ENCODE results near the gene KCNK5. TPM values are rescaled to one million over a fixed set of nuclear protein-coding genes. Genes with fewer than 3 reads are reported as not detected.

KCNK5 gene
- total RNA-seq, 4 donors from 2014 or later: 6.2 to 9.2 (median 7.4) TPM

- no peak for DNase-seq (ENCODE audit: extremely low spot score)
- H3K27ac ChIP-seq (replicated peaks in 1 of 4): no peak overlapping the region
- H3K4me1 ChIP-seq: peaks cover 0 to 3% (median 0%) of the 10 kb centered on the region in 4 donors
- H3K9me3 ChIP-seq: no peaks in the 10 kb centered on the region
- intact Hi-C loops (cut with DNase I): no loop called here
- H3K36me3 ChIP-seq: no peaks in the 10 kb centered on the region
- WGBS: 80% methylated on average over 5 of the region's 7 CpGs
- H3K4me3 ChIP-seq: no peak overlapping the region
- TF ChIP-seq POLR2AphosphoS5 (IDR thresholded peaks at IDR 0.05) (no peak), EP300 (IDR thresholded peaks at IDR 0.05) (no peak), CTCF (IDR thresholded peaks at IDR 0.05) (no peak), POLR2A (IDR thresholded peaks at IDR 0.05; ENCODE audit: low read depth) (no peak)
- peaks cover 0 to 7% (median 0%) of the 10 kb centered on the region in 4 donors for H3K27me3 ChIP-seq
Measured at GRCh38 chr6:39199231-39199940, 29.9 kb downstream of the KCNK5 start.

GRCh38 chr6:39198528-39198927 lies 30.7 kb downstream of the KCNK5 start:
- Histone ChIP-seq H3K27me3 (peaks cover 0 to 7% (median 0%) of the 10 kb centered on the region in 4 donors), H3K4me3 (no peak overlapping the region), H3K36me3 (no peaks in the 10 kb centered on the region), H3K4me1 (peaks cover 0 to 5% (median 0%) of the 10 kb centered on the region in 4 donors), H3K27ac (replicated peaks in 1 of 4) (no peak overlapping the region), H3K9me3 (no peaks in the 10 kb centered on the region)
- TF ChIP-seq POLR2AphosphoS5 (IDR thresholded peaks at IDR 0.05) (no peak), EP300 (IDR thresholded peaks at IDR 0.05) (no peak), POLR2A (IDR thresholded peaks at IDR 0.05; ENCODE audit: low read depth) (no peak), CTCF (IDR thresholded peaks at IDR 0.05) (no peak)
- DNase-seq (ENCODE audit: extremely low spot score): no peak
- intact Hi-C loops (cut with DNase I): no loop called here

GRCh38 chr6:39197922-39198500 lies 31.3 kb downstream of the KCNK5 start:
- Histone ChIP-seq H3K4me3 (no peak overlapping the region), H3K4me1 (peaks cover 0 to 5% (median 0%) of the 10 kb centered on the region in 4 donors), H3K27ac (replicated peaks in 1 of 4) (no peak overlapping the region), H3K27me3 (peaks cover 0 to 7% (median 0%) of the 10 kb centered on the region in 4 donors), H3K9me3 (no peaks in the 10 kb centered on the region), H3K36me3 (no peaks in the 10 kb centered on the region)
- TF ChIP-seq EP300 (IDR thresholded peaks at IDR 0.05) (no peak), POLR2AphosphoS5 (IDR thresholded peaks at IDR 0.05) (no peak), POLR2A (IDR thresholded peaks at IDR 0.05; ENCODE audit: low read depth) (no peak), CTCF (IDR thresholded peaks at IDR 0.05) (no peak)
- intact Hi-C loops (cut with DNase I): no loop called here
- no peak for DNase-seq (ENCODE audit: extremely low spot score)

- Histone ChIP-seq H3K27ac (replicated peaks in 1 of 4) (no peak overlapping the region), H3K9me3 (no peaks in the 10 kb centered on the region), H3K4me3 (no peak overlapping the region), H3K4me1 (peaks cover 0 to 5% (median 0%) of the 10 kb centered on the region in 4 donors), H3K36me3 (no peaks in the 10 kb centered on the region), H3K27me3 (peaks cover 0 to 7% (median 0%) of the 10 kb centered on the region in 4 donors)
- TF ChIP-seq POLR2A (IDR thresholded peaks at IDR 0.05; ENCODE audit: low read depth): no peak
- no peak for TF ChIP-seq POLR2AphosphoS5 (IDR thresholded peaks at IDR 0.05)
- TF ChIP-seq EP300 (IDR thresholded peaks at IDR 0.05): no peak
- no peak for TF ChIP-seq CTCF (IDR thresholded peaks at IDR 0.05)
- 84% methylated on average over 4 of the region's 4 CpGs for WGBS
- DNase-seq (ENCODE audit: extremely low spot score): no peak
- intact Hi-C loops (cut with DNase I): no loop called here
Measured at GRCh38 chr6:39197521-39197920, 31.8 kb downstream of the KCNK5 start.
